GM20431 (cell line): ENCODE results near the gene ATP9B.

Experiments used
- in situ Hi-C: fragments of 300-500 bp; cut with MseI, MboI; formaldehyde crosslinking; loops from one replicate; pipeline ENCODE4 v1.15.0; 2020; ENCODE audit warnings: low sequenced_read_pairs; ENCODE audit not compliant: unreplicated experiment

ATP9B gene

DNA sequence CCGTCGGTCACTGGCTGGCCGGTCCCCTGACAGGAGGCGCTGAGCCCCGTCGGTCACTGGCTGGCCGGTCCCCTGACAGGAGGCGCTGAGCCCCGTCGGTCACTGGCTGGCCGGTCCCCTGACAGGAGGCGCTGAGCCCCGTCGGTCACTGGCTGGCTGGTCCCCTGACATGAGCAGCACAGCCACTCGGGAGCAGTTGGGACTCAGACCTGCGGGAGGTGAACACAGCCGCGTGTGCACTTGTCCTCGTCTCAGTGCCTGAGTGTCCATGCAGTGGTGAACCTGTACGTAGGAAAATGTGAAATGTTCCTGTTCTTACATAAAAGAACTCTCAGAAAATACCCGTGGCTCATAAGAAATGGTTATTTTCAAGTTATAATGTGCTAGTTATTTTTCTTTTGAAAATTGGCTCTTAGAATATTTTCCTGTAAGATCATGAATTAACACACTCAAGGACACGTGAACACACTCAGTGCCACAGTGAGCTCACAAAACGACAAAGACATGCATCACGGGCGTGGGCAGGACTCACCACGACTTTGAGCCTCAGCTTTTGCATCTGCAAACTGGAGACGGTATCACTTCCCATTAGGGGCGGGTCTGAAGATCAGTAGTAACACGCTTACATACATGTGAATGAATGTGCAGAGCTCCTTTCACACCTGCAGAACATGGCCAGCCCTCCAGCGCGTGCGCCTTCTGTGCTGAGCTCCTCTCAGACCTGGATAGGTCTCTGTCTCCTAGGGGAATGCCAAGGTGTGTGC is 305.4 kb downstream of the ATP9B start:
- in situ Hi-C loops, result loop anchor here (5.0 to 10.0 kb wide), 2 partner anchors 158 to 270 kb away; no protein-coding TSS in a partner anchor

DNA sequence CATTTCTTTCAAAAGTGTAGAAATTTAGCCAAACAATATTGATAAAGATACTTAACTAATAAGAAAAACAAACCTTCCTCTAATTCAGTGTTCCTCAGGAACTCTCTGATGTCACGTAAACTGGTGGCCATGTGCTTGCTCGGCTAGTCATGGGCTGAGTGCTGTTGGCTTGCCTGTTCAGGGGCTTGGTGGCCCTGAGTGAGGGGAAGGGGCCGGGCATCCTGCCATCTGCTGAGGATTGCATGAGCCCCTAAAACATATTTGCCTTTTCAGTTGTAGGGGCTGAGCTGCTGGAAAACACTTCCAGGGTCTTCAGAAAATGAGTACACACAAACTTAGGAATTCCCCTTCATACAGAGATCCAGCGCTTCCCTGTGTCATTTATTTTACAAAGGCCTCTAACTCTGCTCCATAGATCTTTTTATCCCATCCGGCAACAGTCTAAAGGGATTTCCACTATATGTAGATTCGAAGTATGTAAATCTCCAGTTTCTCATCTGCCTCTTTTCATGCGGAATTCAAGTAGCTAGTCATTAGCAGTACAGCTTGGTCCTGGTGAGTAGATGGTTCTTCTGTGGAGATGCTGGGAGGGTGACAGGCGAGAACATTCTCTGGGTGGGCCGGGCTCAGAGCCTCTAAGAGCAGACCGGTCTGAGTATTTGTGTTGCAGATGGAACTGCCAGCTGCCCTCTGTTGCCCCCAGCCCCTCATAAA is 306.4 kb downstream of the ATP9B start:
- in situ Hi-C loops, result loop anchor here (5.0 to 10.0 kb wide), 2 partner anchors 157 to 269 kb away; no protein-coding TSS in a partner anchor

DNA sequence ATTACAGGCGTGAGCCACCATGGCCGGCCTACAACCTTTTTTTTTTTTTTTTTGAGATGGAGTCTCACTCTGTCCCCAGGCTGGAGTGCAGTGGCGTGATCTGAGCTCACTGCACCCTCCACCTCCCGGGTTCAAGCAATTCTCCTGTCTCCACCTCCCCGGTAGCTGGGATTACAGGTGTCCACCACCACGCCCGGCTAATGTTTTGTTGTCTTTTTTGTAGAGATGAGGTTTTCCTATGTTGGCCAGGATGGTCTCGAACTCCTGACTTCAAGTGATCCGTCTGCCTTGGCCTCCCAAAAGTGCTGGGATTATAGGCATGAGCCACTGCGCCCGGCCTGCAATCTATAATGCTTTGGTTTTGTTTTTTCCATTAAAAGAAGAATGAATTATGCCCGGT is 307.5 kb downstream of the ATP9B start:
- in situ Hi-C loops, result loop anchor here (5.0 to 10.0 kb wide), 2 partner anchors 156 to 268 kb away; no protein-coding TSS in a partner anchor

DNA sequence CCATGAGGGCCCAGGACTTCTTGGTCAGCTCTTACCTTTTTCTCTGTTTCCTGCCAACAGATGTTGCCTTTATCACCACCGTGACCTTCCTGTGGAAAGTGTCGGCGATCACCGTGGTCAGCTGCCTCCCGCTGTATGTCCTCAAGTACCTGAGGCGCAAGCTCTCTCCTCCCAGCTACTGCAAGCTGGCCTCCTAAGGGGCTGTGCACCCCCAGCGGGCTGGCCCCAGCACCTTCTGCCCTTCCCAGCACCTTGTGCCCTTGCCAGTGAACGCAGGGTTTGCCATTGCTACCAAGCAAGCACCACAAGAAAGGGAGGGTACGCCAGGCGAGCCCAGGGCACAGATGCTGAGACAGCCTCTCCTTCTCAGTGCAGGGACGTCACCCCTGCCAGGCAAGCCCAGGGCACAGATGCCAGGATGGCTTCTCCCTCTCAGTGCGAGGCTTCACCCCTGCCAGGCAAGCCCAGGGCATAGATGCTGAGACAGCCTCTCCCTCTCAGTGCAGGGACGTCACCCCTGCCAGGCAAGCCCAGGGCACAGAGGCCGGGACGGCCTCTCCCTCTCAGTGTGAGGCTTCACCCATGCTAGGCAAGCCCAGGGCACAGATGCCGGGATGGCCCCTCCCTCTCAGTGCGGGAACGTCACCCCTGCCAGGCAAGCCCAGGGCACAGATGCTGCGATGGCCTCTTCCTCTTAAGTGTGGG is 308.1 kb downstream of the ATP9B start:
- in situ Hi-C loops, result loop anchor here (5.0 to 10.0 kb wide), 2 partner anchors 155 to 267 kb away; no protein-coding TSS in a partner anchor

DNA sequence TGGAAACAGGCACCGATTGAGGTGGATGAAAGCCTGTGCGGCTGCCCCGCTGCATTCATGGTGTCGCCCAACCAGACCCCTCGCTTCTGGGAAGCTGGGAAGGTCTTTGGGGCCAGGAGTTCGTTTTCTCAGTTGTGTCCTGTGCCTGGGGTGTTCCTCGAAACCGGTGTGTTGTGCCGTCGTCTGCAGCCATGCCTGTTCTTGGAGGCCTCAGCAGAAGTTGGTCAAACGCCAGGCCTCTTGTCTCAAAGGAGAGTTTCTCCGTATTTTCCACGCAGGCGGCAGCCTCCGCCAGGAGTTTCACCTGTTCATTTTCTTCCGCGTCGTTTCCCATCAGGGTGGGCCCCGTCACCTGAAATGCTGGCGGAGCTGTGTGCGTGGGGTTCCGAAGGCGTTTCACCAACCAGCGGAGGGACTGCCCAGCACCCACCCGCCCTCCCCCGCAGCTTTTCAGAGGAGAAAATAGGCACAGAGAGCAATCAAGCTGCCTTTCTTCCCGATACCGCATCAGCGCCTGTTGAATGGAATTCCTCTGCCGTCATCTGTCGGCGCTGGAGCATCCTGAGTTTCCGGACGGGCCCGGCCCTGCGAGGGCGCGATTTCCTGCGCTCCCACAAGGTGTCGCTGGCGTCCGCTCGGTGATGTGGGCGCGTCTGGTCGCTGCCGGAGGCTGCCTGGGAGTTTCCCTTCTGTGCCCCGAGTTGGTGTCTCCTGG is 309.5 kb downstream of the ATP9B start:
- in situ Hi-C loops, result loop anchor here (5.0 to 10.0 kb wide), 2 partner anchors 154 to 266 kb away; no protein-coding TSS in a partner anchor

DNA sequence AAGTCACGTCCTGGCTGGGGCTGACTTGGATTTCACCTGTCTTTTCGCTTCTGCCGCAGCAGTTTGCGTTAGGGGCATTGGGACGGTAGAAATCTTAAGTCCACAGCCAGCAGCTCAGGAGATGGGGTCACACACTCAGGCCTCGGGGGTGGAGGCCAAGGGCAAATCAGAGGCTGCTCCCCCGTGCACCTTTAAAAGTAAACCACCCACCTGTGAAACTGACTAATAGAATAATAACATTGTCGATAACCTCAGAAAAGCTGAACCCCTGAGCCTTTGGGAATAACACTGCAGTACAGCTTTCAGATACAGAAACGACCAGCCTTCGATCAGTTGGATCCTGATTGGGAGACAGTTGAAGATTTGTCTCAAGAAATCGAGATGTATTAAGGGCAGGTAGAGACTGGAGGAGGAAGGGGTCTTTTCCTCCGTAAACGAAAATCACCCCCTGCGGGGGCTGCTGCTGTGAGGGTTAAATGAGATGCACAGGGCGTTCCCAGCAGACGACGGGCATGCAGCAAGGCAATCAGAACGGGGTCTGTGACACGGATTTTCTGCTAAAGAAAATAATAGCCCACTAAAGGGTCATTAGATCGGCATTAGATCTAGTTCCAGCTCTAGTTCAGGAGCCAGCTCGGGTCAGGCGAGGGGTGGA is 310.2 kb downstream of the ATP9B start:
- in situ Hi-C loops, result loop anchor here (5.0 to 10.0 kb wide), 2 partner anchors 153 to 265 kb away; no protein-coding TSS in a partner anchor

DNA sequence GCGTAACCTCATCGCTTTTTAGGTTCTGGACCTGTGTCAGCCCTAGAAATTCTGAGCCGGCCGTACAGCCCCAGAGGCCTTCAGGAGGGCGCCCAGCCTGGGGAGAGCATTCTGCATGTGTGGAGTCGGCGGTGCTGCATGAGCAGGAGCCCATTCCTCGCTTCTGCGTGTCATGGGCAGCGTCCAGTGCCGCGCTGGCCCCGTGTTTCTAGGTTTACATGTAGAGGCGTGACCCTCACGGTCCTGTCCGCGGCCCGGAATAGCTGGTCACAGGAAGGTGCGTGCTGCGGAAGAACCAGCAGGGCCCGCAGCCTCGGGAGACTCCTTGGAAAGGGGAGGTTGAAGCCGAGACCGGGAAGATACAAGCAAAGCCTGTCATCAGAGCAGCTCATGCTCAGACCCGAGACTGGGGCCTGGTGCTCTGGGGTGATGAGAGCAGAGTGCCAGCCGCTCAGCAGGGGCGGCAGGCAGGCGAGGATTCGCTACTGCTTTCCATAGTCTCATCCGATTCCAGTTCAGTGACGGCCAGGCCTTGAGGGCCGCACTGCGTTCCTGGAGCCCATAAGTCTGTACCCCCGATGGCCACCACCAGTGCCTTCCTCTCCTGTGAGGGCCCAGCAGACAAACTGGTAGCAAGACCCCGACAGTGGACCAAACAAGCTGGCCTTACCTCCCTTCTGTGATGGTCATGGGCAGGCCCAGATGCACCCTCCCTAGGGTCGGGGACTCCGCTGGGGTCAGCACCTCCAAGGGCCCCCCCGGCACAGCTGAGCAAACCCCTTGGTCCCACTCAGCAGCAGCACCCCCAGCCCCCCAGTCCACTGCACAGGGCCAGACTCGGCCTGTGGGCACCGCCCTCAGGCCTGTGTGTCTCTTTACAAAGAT is 311.0 kb downstream of the ATP9B start:
- in situ Hi-C loops, result loop anchor here (5.0 to 10.0 kb wide), 2 partner anchors 152 to 265 kb away; no protein-coding TSS in a partner anchor

DNA sequence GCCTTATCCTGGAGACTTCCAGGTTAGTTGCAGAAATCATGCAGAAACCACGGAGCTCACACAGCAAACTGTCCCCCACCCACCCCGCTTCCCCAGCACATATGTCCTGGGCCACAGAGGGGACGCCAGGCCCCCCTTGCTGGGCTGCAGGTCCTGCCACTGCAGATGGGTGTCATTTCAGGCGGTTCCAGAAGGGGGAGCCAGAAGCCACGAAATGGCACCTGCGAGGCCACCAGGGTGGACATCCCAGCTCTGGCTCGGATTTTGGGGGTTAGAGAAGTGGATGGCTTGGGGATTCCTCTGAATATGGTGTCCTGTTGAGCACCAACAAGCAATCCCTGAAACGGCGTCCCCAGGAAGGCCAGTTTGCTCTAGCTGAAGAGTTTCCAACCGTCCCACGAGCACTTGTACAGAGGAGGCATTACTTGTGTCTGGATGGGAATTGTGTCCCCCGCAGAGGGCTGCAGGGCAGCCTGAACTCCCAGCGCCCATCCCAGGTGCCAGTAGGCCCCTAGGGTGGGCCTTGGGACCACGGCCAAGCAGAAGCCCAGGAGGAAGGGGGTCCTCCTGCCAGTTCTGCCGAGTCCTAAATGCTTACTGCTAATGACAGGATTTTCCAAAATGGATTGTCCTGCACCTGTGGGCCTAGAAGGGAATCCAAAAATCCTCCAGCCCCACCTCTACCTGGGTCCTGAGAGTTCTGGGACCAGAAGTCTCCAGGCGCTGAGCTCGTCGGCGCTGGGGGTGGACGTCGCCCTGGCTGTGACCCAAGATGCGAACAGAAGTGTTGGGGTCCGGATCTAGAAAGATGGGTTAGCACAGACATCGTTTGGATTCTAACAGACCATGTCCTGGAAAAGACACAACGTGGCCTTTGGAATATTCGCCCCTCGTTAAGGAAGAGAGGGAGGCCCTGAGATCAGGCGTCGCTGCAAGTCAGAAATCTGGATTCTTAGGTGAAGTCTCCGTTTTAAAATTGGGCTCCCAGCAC is 311.9 kb downstream of the ATP9B start:
- in situ Hi-C loops, result no loop called here

DNA sequence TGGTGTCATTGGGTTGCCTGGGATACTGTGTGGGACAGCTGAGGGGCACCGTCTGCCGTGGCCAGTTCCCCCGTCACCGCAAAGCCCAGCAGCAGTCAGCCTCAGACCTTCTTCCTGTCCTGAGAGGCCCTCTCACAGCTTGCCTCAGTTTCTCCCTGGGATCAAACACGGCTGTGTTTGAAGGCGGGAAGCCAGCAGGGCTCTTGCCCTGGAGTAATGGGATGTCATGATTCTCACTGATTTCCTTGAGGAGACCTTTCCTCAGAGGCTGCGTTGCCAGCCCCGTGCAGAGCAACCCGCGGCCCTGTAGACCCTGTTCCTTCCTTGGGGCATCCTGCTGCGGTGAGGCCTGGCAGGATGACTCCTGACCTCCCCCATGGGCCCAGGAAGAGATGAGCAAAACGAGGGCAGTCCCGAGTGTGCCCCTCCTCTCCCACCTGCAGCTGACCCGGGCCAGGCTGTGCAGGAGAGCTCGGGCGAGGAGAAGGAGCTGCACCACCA is 312.7 kb downstream of the ATP9B start:
- in situ Hi-C loops, result no loop called here

DNA sequence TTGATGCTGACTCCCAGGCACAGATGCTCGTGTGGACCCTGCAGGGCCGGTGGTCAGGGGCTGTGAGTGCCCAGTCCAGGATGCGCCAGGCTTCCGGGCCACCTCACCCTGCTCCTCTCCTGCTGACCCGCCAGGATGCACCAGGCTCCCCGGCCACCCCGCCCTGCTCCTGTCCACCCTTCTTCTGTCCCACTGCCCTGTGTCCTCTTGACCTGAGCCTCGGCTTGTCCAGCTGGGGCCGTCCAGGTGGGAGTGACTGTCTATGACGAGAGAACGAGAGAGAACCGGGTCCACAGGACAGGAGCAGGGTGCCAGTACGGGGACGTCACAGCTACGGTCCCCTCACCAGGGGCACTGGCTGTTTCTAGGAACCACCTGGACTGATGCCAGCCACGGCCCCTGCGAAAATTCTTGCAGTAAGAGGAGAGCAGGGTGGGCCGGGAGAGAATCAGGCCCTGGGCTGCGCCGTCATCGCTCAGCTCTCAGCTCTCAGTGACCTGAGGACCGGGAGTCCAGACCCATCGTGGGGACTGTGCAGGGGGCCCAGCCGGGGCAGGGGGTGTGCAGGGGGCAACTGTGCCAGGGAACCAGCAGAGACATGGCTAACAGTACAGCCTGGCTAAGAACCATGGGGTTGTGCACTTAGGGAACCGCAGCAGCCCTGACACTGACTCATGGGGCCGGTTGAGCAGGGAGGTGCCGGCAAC is 313.6 kb downstream of the ATP9B start:
- in situ Hi-C loops, result no loop called here

DNA sequence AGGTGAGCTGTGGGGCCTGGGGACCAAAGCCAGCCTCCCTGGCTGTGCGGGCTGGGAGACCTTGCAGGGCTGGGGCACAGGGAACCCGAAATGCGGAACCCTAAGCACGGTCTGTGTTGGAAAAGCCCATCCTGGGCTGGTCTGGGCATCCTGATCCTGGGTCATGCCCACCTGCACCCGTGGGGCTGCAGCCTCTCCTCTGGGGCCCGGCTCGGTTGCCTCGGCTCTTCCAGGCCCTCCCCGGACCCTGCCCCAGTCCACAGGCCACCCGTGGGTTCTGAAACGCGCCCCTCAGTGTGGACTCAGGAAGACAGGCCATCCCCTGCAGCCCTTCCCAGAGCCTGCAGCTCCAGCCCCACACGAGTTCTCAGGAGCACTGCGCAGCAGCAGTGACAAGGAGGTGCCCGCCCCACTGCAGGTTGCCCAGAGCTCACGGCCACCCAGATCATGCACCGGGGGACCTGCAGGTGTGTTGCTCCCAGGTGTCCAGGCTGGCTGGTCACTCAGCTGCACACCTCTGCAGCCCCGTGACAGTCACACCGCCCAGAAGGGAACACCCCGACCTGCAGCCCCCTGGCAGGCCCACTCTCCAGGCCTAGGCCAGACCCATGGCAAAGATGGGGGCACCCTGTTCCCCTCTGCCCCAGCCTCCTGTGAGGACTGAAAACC is 314.3 kb downstream of the ATP9B start:
- in situ Hi-C loops, result no loop called here

DNA sequence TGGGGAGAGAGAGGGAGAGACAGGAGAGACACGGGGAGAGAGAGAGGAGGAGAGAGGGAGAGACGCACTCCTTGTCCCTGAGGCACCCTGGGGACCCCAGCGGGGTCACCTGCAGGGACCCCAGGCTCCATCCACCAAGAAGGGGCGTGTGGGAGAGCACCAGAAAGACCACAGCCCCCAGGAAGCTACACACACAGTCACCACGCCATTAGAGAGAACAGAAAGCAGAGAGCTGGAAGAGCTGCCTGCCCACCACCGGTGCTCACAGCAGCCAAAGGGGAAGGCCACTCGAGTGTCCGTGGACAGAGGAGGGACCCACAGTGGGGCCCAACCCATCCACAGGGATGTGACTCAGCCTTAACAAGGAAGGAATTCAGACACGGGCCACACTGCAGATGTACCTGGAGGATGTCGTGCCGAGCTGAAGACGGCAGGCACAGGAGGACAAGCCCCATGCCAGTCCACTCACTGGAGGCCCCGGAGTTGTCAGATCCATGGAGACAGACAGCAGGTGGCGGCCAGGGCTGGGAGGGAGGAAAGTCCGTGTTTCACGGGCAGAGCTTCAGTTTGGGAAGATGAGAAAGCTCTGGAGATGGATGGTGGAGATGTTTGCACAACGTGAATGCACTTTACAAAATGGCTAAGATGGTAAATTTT is 315.1 kb downstream of the ATP9B start:
- in situ Hi-C loops, result no loop called here

DNA sequence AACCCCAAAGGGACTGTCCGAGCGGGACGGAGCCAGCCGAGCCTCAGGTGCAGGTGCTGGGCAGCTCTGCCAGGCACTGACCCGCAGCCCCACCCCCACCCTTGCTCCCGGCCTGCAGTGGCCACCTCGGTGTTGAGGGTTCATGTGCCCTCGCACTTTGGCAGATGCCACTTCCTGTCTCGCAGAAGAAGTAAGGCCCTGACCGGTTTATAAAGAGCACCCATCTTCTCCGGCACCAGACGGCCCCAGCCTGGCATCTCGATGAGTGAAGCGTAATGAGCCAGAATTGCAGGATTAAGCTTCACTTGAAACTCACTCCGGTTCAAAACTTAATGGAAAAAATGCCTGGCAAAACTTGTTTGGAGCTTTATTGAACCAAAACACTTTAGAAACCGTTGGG is 315.6 kb downstream of the ATP9B start:
- in situ Hi-C loops, result no loop called here

DNA sequence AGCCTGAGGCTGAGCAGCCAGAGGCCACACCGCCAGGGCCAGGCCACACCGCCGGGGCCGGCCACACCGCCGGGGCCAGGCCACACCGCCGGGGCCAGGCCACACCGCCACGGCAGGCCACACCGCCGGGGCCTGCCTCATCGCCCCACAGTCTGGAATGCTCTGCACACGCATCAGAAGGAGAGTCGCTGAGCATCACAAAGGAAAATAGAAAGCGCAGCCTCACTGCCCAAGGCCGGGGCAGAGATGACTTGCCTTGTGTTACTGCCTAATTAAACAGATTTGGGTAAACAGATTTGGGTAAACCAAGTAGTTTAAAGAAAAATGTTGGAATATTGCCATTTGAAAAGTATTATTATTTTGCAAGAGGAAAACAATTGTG is 316.1 kb downstream of the ATP9B start:
- in situ Hi-C loops, result no loop called here

DNA sequence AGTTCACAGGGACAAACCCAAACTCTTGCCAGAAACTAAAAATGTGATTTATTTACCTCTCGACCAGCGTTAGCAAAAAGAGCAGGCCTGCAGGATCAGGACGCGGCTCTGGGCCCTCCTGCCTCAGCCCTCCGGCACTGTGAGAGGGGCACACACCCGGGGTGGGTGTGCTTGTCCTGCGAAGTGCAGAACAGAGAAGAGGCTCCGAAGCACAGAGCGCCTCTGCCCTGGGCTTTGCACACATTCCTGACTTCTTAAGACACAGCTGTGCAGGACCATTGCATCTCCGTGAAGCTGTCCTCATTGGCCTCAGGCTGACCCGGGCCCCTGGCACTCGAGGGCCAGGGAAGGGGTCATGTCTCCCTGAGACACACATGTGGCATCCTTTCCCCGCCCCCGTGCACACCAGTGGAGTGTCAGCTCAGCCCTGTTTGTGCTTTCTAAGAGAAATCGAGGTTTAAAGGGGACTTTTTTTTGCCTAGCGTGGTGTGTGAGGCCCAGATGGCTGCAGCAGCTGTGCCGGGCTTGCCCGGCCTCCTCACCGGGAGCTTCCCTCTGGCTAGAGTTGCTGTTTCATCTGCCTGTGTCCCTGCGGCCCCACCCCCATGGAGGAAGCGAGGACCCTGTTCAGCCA is 316.6 kb downstream of the ATP9B start:
- in situ Hi-C loops, result no loop called here
